ENCODE measurements around the gene GPD2. TPM values are rescaled to one million over a fixed set of nuclear protein-coding genes. Genes with fewer than 3 reads are reported as not detected.
"Not testable (repeated sequence)": the region's sequence is repeated elsewhere in the genome, so short reads cannot be mapped to it uniquely, and the experiment has no call there.

The GPD2 gene
- total and polyA plus RNA-seq, 2 experiments from 2014 or later: 11.3 to 27.4 TPM

DNA sequence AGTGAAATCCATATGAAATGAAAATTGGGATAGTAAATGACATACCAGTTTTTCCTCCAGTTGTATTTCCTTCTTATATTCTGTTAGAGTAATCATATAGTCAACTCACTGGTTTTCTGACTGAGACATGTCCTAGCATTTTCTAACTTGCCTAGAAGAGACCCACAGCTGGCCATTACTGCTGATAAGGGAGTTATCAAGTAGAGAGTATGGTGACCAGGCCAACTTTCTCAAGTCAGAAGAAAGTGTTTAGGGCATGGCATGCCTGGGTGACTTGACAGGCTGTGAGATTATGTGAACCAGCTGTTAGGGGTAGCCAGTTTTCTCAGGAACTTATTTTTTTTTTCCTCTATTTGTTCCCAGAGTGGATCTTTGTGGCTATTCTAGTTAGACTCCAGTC is 81.2 kb downstream of the GPD2 start:
- Histone ChIP-seq H3K4me3 (no peak overlapping the region), H3K4me1 (ENCODE audit: low read depth) (no peaks in the 10 kb centered on the region), H3K36me3 (no peaks in the 10 kb centered on the region), H3K27ac (peak overlapping the region; percentile 53), H3K27me3 (no peaks in the 10 kb centered on the region), H3K9me3 (ENCODE audit: low read depth) (no peaks in the 10 kb centered on the region)
- peak; percentile 17 to 47 for DNase-seq (ENCODE audit: low read depth in 1 of 2, low spot score in 1 of 2)
- TF ChIP-seq, protein P1, sequence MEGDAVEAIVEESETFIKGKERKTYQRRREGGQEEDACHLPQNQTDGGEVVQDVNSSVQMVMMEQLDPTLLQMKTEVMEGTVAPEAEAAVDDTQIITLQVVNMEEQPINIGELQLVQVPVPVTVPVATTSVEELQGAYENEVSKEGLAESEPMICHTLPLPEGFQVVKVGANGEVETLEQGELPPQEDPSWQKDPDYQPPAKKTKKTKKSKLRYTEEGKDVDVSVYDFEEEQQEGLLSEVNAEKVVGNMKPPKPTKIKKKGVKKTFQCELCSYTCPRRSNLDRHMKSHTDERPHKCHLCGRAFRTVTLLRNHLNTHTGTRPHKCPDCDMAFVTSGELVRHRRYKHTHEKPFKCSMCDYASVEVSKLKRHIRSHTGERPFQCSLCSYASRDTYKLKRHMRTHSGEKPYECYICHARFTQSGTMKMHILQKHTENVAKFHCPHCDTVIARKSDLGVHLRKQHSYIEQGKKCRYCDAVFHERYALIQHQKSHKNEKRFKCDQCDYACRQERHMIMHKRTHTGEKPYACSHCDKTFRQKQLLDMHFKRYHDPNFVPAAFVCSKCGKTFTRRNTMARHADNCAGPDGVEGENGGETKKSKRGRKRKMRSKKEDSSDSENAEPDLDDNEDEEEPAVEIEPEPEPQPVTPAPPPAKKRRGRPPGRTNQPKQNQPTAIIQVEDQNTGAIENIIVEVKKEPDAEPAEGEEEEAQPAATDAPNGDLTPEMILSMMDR (IDR thresholded peaks at IDR 0.05; ENCODE audit: low read depth, low read length): no peak

DNA sequence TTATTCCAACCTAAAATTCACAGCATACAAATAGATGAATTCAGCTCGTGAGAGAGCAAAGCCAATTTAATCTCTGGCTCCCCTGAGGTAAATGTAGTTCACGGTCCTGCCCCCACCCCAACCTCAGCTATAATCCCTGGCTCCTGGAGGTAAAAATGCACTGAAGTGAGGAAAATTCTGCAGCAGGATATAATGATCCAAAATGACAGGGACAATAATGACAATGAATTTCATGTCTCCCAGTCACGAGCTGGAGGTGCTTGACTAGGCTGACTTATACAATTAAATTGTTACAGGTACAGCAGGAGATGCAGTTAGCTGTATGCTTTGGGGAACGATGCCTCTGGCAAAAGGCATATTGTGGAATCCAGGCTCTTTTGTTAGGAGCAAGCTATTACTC is 82.0 kb downstream of the GPD2 start:
- Histone ChIP-seq H3K36me3 (no peaks in the 10 kb centered on the region), H3K4me3 (no peak overlapping the region), H3K27me3 (no peaks in the 10 kb centered on the region), H3K4me1 (ENCODE audit: low read depth) (no peaks in the 10 kb centered on the region), H3K27ac (no peak overlapping the region), H3K9me3 (ENCODE audit: low read depth) (no peaks in the 10 kb centered on the region)
- no peak for DNase-seq (ENCODE audit: low read depth in 1 of 2, low spot score in 1 of 2)
- TF ChIP-seq, protein P1 (IDR thresholded peaks at IDR 0.05; ENCODE audit: low read depth, low read length): no peak

DNA sequence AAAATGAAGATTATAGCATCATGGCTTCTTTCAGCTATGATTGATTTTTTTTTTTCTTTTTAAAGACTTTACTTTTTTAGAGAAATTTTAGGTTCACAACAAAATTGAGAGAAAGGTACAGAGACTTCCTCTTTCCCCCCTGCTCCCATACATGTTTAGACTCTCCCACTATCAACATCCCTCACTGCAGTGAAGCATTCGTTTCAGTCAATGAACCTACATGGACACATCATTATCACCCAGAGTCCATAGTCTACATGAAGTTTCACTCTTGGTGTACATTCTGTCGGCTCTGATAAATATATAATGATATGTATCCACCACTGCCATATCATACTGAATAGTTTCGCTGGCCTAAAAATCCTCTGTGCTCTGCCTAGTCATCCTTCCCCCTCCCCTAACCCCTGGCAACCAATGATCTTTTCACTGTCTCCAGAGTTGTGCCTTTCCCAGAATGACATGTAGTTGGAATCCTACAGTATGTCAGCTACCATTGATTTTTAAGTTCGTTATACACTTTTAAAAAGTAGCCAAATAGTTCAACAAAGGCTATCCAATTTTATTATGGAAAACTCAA is 86.8 kb downstream of the GPD2 start:
- H3K27ac ChIP-seq: no peak overlapping the region

DNA sequence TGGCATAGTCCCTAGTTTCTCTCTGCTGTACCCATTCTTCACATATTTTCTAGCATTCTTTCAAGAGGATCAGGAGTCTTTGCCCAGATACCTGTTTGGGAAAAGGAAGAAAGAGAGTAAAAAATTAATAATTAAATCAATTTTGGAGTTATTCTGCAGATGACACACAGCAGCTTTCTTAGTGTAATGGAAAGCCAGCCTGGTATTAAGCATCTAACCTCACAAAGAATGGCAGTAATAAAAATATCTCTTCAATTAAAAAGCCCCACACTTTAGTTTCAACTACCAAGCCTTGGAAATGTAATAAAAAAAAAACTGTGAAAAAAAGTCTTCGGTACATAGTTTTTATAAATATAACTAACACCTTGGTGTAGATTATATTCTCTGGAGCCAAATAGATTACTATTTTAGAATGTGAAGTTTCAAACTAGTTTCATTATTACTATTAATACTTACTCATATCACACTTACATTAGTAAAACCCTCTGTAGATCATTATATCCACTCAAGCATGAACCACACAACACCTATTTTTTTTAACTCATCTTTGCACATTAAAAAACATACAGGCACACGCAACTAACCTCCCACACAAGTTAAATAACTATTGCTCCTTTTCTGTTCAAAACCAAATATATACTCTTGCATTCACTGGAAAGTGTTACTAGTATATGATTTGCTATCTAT is 90.9 kb downstream of the GPD2 start:
- TF ChIP-seq, protein P1 (IDR thresholded peaks at IDR 0.05; ENCODE audit: low read depth, low read length): no peak
- no peaks in the 10 kb centered on the region for H3K27me3 ChIP-seq
- no peak overlapping the region for H3K27ac ChIP-seq
- H3K36me3 ChIP-seq: no peaks in the 10 kb centered on the region
- no peaks in the 10 kb centered on the region for H3K9me3 ChIP-seq (ENCODE audit: low read depth)
- no peak for DNase-seq (ENCODE audit: low read depth in 1 of 2, low spot score in 1 of 2)
- no peak overlapping the region for H3K4me3 ChIP-seq
- no peaks in the 10 kb centered on the region for H3K4me1 ChIP-seq (ENCODE audit: low read depth)

More for the DNA sequence above, 86.8 kb downstream of the GPD2 start:
- no peaks in the 10 kb centered on the region for H3K4me1 ChIP-seq (ENCODE audit: low read depth)
- no peaks in the 10 kb centered on the region for H3K27me3 ChIP-seq
- H3K4me3 ChIP-seq: no peak overlapping the region
- TF ChIP-seq, protein P1 (IDR thresholded peaks at IDR 0.05; ENCODE audit: low read depth, low read length): no peak
- DNase-seq (ENCODE audit: low read depth in 1 of 2, low spot score in 1 of 2): no peak
- H3K36me3 ChIP-seq: no peaks in the 10 kb centered on the region
- no peaks in the 10 kb centered on the region for H3K9me3 ChIP-seq (ENCODE audit: low read depth)

DNA sequence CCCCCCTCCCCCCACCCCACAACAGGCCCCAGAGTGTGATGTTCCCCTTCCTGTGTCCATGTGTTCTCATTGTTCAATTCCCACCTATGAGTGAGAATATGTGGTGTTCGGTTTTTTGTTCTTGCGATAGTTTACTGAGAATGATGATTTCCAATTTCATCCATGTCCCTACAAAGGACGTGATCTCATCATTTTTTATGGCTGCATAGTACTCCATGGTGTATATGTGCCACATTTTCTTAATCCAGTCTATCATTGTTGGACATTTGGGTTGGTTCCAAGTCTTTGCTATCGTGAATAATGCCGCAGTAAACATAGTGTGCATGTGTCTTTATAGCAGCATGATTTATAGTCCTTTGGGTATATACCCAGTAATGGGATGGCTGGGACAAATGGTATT is 92.4 kb downstream of the GPD2 start:
- H3K4me3 ChIP-seq; H3K27me3 ChIP-seq; H3K27ac ChIP-seq; H3K9me3 ChIP-seq (ENCODE audit: low read depth); H3K36me3 ChIP-seq; DNase-seq (ENCODE audit: low read depth in 1 of 2, low spot score in 1 of 2); H3K4me1 ChIP-seq (ENCODE audit: low read depth): not testable (repeated sequence)

DNA sequence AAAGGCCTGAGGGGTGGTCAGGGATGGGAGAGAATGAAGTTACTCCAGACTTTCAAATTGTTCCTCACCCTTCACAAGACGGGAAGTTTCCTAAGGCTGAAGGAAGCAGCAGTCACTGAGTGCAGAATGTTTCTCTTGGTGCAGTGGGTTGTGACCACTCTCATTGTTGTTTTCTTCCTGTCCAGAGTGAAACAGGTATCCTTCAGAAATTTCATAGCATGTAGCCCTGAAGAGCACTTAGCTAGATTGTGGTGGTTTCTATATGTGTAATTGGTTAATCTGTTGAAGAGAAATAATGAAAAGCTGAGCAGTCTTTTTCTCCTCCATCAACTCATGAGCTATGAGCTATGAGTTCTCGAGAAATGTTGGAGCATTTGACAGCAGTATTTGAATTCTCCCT is 96.8 kb downstream of the GPD2 start:
- Histone ChIP-seq H3K4me1 (ENCODE audit: low read depth) (peaks cover 4% of the 10 kb centered on the region), H3K4me3 (no peak overlapping the region), H3K27ac (no peak overlapping the region), H3K36me3 (no peaks in the 10 kb centered on the region), H3K27me3 (no peaks in the 10 kb centered on the region), H3K9me3 (ENCODE audit: low read depth) (no peaks in the 10 kb centered on the region)
- DNase-seq (ENCODE audit: low read depth in 1 of 2, low spot score in 1 of 2): no peak
- TF ChIP-seq, protein P1 (IDR thresholded peaks at IDR 0.05; ENCODE audit: low read depth, low read length): no peak
